ENCODE data around the gene KCNA10. TPM values are rescaled to one million over a fixed set of nuclear protein-coding genes. Genes with fewer than 3 reads are reported as not detected.
A peak's percentile ranks its signal among the peaks of the same experiment; 100 is the strongest.

Gene KCNA10
- total RNA-seq, 4 donors from 2014 or later, result not detected

GRCh38 chr1:110555807-110556470 is 37.0 kb upstream of the KCNA10 start:
- peaks cover 54% of the 10 kb centered on the region for H3K27me3 ChIP-seq
- 48% methylated on average over 11 of the region's 11 CpGs; no CpG with 5 or more reads in 1 of the 2 donors for WGBS, 2 donors (ENCODE audit: low coverage in 1 of 2)
- H3K36me3 ChIP-seq, result no peaks in the 10 kb centered on the region
- DNase-seq, result no peak
- H3K4me1 ChIP-seq, result peaks cover 0 to 11% (median 8%) of the 10 kb centered on the region in 4 donors
- in situ Hi-C loops (cut with MboI; ENCODE audit: low pct_ligation_motif_present in 1 of 4, low pct_unique_long_range_greater_than_20kb in 1 of 4, low sequenced_read_pairs in 3 of 4), result loop anchor here in 1 of 4 donors (10.0 kb wide), 1 partner anchor 59 kb away; no protein-coding TSS in a partner anchor
- intact Hi-C loops (cut with DNase I; ENCODE audit: low total_unique reads), result loop anchor here (10.0 kb wide), 1 partner anchor 59 kb away; no protein-coding TSS in a partner anchor
- H3K9me3 ChIP-seq, result no peaks in the 10 kb centered on the region
- no peak for TF ChIP-seq POLR2A (IDR thresholded peaks at IDR 0.05)
- TF ChIP-seq EP300 (IDR thresholded peaks at IDR 0.05; ENCODE audit: low read depth), result no peak
- TF ChIP-seq POLR2AphosphoS5 (IDR thresholded peaks at IDR 0.05), result no peak
- no peak for TF ChIP-seq CTCF (IDR thresholded peaks at IDR 0.05)
- H3K4me3 ChIP-seq, result peak overlapping the region in 2 of 4 donors; percentile 26 to 46
- peak overlapping the region in 3 of 4 donors; percentile 6 to 10 (median 8) for H3K27ac ChIP-seq

DNA sequence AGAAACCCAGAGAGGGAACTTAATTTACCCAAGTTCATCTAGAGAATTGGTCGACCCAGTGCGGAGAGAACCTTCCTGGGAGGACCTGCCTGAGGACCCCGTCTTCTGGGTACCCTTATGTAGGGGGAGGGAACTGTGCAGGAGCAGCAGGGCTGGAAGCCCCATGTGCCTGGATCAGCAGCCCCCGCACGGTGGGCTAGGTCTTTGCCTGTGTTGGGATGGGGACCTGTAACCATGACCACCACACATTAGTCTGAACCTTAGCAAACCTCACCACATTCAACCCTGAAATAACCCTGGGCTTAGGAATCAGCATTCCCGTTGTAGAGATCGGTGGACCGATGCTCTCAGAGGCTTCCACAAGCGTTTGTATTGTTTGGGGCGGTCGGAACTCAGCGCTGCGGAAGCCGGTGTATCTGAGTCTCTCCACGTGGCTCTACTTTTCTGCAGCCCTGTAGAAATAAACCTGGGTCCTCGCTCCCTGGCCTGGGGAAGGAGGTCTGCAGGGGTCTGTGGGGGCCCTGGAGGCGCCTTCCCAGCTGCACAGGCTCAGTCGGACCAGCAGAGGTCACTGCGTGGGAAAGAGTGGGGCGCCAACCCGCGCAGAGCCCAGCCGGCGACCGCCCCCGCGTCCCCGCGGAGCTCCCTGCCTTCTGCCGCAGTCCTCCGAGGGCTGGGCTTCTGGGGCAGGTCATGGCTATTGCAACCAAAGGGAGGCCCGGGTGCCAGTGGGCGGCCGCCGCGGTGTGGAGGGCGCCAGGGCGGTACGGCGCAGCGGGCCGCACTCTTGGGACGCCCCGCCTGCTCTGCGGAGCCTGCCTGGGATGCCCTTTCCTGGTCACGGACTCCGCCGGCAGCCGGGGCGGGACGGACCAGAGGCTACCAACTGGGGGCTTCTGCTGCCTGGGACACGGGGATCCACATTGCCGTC is 36.2 kb upstream of the KCNA10 start:
- Histone ChIP-seq H3K36me3 (no peaks in the 10 kb centered on the region), H3K4me3 (peak overlapping the region in 2 of 4 donors; percentile 26 to 46), H3K27ac (peak overlapping the region in 3 of 4 donors; percentile 6 to 10 (median 8)), H3K27me3 (peaks cover 54% of the 10 kb centered on the region), H3K9me3 (no peaks in the 10 kb centered on the region), H3K4me1 (peaks cover 0 to 11% (median 8%) of the 10 kb centered on the region in 4 donors)
- 23% methylated on average over 24 of the region's 53 CpGs; no CpG with 5 or more reads in 1 of the 2 donors for WGBS, 2 donors (ENCODE audit: low coverage in 1 of 2)
- intact Hi-C loops (cut with DNase I; ENCODE audit: low total_unique reads) (loop anchor here (10.0 kb wide), 1 partner anchor 60 kb away; no protein-coding TSS in a partner anchor), in situ Hi-C loops (cut with MboI; ENCODE audit: low pct_ligation_motif_present in 1 of 4, low pct_unique_long_range_greater_than_20kb in 1 of 4, low sequenced_read_pairs in 3 of 4) (loop anchor here in 1 of 4 donors (10.0 kb wide), 1 partner anchor 60 kb away; no protein-coding TSS in a partner anchor)
- peak; percentile 36 for DNase-seq
- peak; percentile 64 to 73 (median 67) for TF ChIP-seq CTCF (IDR thresholded peaks at IDR 0.05)
- TF ChIP-seq POLR2A (IDR thresholded peaks at IDR 0.05), result no peak
- TF ChIP-seq POLR2AphosphoS5 (IDR thresholded peaks at IDR 0.05), result no peak
- TF ChIP-seq EP300 (IDR thresholded peaks at IDR 0.05; ENCODE audit: low read depth), result no peak

DNA sequence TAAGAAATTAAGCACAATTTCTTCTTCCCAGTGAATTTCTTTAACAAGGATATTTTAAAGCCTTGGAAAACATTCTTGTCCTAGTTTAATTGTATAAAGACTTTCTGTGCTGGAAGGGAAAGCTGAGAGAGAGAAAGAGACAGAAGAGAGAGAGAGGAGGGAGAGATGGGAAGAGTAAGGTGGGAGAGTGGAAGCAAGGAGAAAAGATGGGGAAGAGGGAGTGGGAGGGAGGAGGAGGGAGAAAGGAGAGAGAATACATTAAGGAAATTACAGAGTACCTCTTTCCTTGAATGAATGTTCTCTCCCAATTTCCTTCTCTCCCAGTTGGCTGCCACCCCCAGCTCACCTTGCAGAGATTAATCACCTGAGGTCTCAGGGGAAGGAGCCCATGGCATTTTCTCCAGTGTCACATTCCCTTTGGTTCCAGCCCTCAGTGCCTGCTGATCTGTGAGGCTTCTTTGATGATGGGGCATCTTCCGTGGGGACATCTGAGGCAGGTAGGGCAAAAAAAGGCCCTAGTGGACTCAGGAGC is 32.4 kb upstream of the KCNA10 start:
- in situ Hi-C loops (cut with MboI; ENCODE audit: low pct_ligation_motif_present in 1 of 4, low pct_unique_long_range_greater_than_20kb in 1 of 4, low sequenced_read_pairs in 3 of 4) (loop anchor here in 1 of 4 donors (10.0 kb wide), 1 partner anchor 63 kb away; no protein-coding TSS in a partner anchor), intact Hi-C loops (cut with DNase I; ENCODE audit: low total_unique reads) (loop anchor here (10.0 kb wide), 1 partner anchor 63 kb away; no protein-coding TSS in a partner anchor)
- Histone ChIP-seq H3K27me3 (peaks cover 43% of the 10 kb centered on the region), H3K4me1 (peaks cover 0 to 11% (median 8%) of the 10 kb centered on the region in 4 donors), H3K36me3 (no peaks in the 10 kb centered on the region), H3K27ac (no peak overlapping the region), H3K9me3 (no peaks in the 10 kb centered on the region), H3K4me3 (no peak overlapping the region)
- TF ChIP-seq POLR2AphosphoS5 (IDR thresholded peaks at IDR 0.05), result no peak
- TF ChIP-seq POLR2A (IDR thresholded peaks at IDR 0.05), result no peak
- TF ChIP-seq CTCF (IDR thresholded peaks at IDR 0.05), result no peak
- TF ChIP-seq EP300 (IDR thresholded peaks at IDR 0.05; ENCODE audit: low read depth), result no peak
- 81% methylated on average over 1 of the region's 1 CpG; no CpG with 5 or more reads in 1 of the 2 donors for WGBS, 2 donors (ENCODE audit: low coverage in 1 of 2)
- no peak for DNase-seq

All from transverse colon (tissue), 4 donors.